ENCODE results near the gene ABR. TPM values are rescaled to one million over a fixed set of nuclear protein-coding genes. Genes with fewer than 3 reads are reported as not detected.

ABR gene
- total RNA-seq, 2 donors from 2014 or later: 243 to 326 TPM

- DNase-seq: no peak
Observed at GRCh38 chr17:1143573-1143972, 36.2 kb downstream of the ABR start.

GRCh38 chr17:1142561-1142971, 37.2 kb downstream of the ABR start:
- Histone ChIP-seq H3K4me1 (peaks cover 2% of the 10 kb centered on the region), H3K9ac (ENCODE audit: low read depth in 2 of 2, low read length in 2 of 2) (no peak overlapping the region), H3K27me3 (no peaks in the 10 kb centered on the region), H3K27ac (no peak overlapping the region), H3K4me3 (no peak overlapping the region), H3K9me3 (no peaks in the 10 kb centered on the region), H3K36me3 (no peaks in the 10 kb centered on the region)
- DNase-seq: no peak
- TF ChIP-seq CTCF (IDR thresholded peaks at IDR 0.05): no peak
- intact Hi-C loops (cut with DNase I): no loop called here

More at GRCh38 chr17:1143573-1143972, 36.2 kb downstream of the ABR start:
- H3K4me1 ChIP-seq: peaks cover 3% of the 10 kb centered on the region
- H3K27me3 ChIP-seq: no peaks in the 10 kb centered on the region
- TF ChIP-seq CTCF (IDR thresholded peaks at IDR 0.05): no peak
- H3K9me3 ChIP-seq: no peaks in the 10 kb centered on the region
- H3K4me3 ChIP-seq: no peak overlapping the region
- intact Hi-C loops (cut with DNase I): no loop called here
- no peak overlapping the region for H3K9ac ChIP-seq (ENCODE audit: low read depth in 2 of 2, low read length in 2 of 2)
- H3K27ac ChIP-seq: no peak overlapping the region
- H3K36me3 ChIP-seq: no peaks in the 10 kb centered on the region

GRCh38 chr17:1137465-1137894, 42.3 kb downstream of the ABR start:
- DNase-seq: peak; percentile 80
- no peak overlapping the region for H3K27ac ChIP-seq
- no peaks in the 10 kb centered on the region for H3K27me3 ChIP-seq
- no peak for TF ChIP-seq CTCF (IDR thresholded peaks at IDR 0.05)
- no peaks in the 10 kb centered on the region for H3K36me3 ChIP-seq
- H3K9me3 ChIP-seq: no peaks in the 10 kb centered on the region
- H3K9ac ChIP-seq (ENCODE audit: low read depth in 2 of 2, low read length in 2 of 2): no peak overlapping the region
- H3K4me1 ChIP-seq: no peaks in the 10 kb centered on the region
- intact Hi-C loops (cut with DNase I): no loop called here
- H3K4me3 ChIP-seq: no peak overlapping the region

- DNase-seq: no peak
- no peak overlapping the region for H3K9ac ChIP-seq (ENCODE audit: low read depth in 2 of 2, low read length in 2 of 2)
Observed at GRCh38 chr17:1136748-1137147, 43.0 kb downstream of the ABR start.

GRCh38 chr17:1134634-1135324, 45.0 kb downstream of the ABR start:
- intact Hi-C loops (cut with DNase I): no loop called here
- Histone ChIP-seq H3K27ac (no peak overlapping the region), H3K36me3 (no peaks in the 10 kb centered on the region), H3K4me1 (no peaks in the 10 kb centered on the region), H3K9ac (ENCODE audit: low read depth in 2 of 2, low read length in 2 of 2) (no peak overlapping the region), H3K4me3 (no peak overlapping the region), H3K9me3 (no peaks in the 10 kb centered on the region), H3K27me3 (no peaks in the 10 kb centered on the region)
- no peak for DNase-seq
- no peak for TF ChIP-seq CTCF (IDR thresholded peaks at IDR 0.05)

More at GRCh38 chr17:1136748-1137147, 43.0 kb downstream of the ABR start:
- TF ChIP-seq CTCF (IDR thresholded peaks at IDR 0.05): no peak
- intact Hi-C loops (cut with DNase I): no loop called here
- Histone ChIP-seq H3K27me3 (no peaks in the 10 kb centered on the region), H3K27ac (no peak overlapping the region), H3K4me1 (no peaks in the 10 kb centered on the region), H3K36me3 (no peaks in the 10 kb centered on the region), H3K4me3 (no peak overlapping the region), H3K9me3 (no peaks in the 10 kb centered on the region)

All from colonic mucosa (tissue), 4 donors.